ENCODE measurements around the gene MRS2.
A peak's percentile ranks its signal among the peaks of the same experiment; 100 is the strongest.
"Not testable (repeated sequence)": the region's sequence is repeated elsewhere in the genome, so short reads cannot be mapped to it uniquely, and the experiment has no call there.

Gene MRS2

DNA sequence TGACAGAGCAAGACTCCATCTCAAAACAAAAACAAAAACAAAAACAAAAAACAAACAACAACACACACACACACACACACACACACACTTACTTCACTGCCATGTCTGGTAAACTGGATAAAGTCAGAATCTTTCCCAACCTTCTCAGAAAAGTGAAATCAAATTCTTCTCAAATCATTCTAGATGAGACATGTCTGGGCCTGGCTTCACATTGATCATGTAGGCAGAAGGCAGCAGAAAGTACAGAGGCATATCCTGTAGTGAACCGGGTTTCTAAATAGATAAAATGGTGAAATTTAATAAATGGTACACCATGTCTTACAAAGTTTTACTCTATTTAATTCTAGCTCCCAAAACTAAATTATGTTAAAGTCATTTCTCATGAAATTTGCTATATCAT is 14.9 kb upstream of the MRS2 start:
- no peak for DNase-seq (ENCODE audit: low spot score)

DNA sequence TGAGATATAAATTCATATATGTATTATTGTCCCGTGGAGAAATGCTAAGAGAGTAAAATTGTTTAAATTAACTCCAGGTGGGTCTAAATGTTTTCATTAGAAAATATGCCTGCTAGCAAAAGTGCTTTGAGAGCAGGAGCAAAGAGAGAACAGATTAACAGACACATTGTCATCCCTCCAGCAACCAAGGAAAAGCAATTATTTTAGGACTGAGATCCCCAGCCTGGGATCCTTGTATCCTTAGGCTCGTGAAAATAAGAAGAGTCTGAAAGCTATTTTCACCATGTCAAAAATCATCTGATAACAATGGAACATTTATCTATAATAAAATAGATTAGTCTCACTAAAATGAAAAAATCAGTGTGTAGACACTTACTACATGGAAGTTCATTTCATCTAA is 11.5 kb upstream of the MRS2 start:
- no peak for DNase-seq (ENCODE audit: low spot score)

DNA sequence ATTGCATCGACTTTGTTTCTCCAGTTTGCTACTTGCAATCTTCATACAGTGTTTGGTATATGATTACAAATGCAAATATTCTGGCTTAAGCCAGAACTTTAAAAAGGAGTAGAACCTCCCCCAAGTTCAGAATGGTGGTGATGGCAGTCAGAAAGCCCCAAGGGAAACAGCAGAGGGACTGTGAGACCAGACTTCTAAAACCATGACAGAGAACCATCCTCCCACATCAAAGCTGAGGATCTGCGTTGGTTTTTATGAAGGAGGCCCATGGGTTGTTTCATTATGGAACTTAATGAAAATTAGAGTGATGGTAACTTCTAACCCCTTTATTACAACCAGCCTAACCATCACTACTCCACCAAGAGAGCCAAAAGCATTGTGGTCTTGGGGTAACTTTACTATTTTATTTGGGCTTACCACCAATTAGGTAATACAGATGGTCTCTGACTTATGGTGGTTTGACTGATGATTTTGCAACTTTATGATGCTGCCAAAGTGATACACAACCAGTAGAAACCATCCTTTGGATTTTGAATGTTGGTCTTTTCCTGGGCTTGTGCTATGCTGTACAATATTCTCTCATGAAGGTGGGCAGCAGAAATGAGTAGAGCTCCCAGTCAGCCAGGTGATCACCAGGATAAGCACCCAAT is 10.9 kb upstream of the MRS2 start:
- no peak for DNase-seq (ENCODE audit: low spot score)

DNA sequence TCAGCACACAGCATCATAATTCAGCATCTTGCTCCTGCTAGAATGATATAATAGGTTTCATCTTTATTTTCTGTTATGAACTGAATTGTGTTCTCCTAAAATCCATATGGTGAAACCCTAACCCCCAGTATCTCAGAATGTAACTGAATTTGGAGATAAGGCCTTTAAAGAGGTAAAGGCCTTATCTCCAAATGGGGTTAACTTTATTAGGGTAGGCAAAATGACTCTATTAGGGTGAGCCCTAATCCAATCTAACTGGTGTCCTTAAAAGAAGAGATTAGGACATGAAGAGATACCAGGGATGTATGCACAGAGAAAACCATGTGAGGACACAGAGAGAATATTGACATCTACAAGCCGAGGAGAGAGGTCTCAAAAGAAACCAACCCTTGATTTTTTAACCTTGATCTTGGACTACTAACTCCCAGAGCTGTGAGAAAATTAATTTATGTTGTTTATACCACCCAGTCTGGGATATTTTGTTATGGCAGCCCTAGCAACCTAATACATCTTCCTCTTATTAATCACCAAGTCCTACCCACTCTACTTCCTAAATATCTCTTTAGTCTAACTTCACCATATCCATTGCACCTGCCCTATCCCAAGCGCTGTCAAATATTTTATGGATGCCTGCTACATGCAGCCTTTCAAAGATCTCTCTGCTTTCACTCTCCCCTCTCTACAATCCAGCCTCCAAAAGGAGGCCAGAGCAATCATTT is 8.5 kb upstream of the MRS2 start:
- no peak for DNase-seq (ENCODE audit: low spot score)

DNA sequence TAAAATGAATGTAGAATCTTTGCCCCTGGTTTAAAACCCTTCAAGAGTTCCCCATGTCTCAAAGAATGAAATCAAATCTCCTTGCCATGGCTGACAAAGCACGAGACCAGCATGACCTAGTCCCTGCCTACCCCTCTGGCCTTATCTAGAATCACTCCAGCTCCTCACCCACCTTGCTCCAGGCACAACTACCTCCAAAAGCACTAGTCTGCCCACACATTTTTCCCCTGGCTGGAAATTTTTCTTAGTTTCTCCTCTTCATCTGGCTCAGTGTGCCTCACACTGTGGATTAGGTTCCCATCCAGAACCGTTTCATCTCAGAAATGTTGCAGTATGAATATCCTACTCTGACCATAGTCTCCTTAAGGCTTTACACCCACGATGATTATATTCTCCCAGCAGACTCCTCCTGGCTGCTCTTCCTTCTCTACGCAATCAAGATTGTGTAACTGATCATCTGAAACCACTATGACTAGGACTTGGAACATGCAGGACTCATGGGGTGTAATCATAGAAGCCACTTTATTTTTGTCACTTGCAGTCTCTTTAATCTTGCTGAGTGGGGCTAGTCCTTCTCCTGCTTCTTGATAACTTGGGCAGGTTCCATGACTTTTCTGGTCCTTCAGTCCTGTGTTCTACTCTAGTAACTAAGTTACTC is 7.8 kb upstream of the MRS2 start:
- no peak for DNase-seq (ENCODE audit: low spot score)

DNA sequence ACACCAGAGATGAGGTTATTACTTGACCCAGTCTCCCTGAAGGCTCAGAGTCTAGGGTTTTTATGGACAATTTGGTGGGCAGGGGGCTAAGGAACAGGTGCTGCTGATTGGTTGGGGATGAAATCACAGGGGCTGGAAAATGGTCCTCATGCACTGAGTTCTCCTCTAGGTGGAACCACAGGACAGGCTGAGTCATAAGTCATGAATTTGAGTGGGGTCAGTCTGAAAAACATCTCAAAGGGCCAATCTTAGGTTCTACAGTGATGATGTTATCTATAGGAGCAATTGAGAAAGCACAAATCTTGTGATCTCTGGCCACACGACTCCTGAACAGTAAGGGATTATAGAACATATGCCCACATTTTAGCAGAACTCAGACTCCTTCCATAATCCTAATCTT is 5.9 kb upstream of the MRS2 start:
- DNase-seq (ENCODE audit: low spot score): no peak

DNA sequence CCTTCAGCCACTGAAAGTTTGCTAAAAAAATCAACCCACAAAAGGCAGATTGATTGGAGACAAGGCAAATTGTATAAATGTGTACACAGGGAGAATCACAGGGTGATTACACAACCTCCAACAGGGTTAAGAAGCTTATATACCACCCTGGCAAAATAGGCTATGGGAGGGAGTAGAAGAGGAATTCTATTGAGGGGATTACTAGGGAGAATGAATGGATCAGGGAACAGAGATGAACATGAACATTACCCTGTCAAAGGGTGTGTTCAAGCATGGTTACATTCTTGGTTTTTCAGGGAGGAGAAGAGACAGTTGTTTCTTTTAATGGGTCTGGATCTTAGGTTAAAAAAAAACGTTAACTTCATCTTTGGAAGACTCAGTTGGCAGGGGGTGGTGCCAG is 5.1 kb upstream of the MRS2 start:
- no peak for DNase-seq (ENCODE audit: low spot score)

DNA sequence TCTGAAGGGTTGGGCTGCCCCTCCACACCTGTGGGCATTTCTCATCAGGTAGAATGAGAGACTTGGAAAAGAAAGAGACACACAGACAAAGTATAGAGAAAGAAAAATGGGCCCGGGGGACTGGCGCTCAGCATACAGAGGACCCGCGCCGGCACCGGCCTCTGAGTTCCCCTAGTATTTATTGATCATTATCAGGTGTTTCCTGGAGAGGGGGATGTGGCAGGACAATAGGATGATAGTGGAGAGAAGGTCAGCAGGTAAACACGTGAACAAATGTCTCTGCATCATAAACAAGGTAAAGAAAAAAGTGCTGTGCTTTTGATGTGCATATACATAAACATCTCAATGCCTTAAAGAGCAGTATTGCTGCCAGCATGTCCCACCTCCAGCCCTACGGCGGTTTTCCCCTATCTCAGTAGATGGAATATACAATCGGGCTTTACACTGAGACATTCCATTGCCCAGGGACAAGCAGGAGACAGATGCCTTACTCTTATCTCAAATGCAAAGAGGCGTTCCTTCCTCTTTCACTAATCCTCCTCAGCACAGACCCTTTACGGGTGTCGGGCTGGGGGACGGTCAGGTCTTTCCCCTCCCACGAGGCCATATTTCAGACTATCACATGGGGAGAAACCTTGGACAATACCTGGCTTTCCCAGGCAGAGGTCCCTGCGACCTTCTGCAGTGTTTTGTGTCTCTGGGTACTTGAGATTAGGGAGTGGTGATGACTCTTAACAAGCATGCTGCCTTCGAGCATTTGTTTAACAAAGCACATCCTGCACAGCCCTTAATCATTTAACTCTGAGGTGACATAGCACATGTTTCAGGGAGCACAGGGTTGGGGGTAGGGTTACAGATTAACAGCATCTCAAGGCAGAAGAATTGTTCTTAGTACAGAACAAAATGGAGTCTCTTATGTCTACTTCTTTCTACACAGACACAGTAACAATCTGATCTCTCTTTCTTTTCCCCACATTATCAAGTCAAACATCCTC is 2.4 kb upstream of the MRS2 start:
- not testable (repeated sequence) for DNase-seq (ENCODE audit: low spot score)

DNA sequence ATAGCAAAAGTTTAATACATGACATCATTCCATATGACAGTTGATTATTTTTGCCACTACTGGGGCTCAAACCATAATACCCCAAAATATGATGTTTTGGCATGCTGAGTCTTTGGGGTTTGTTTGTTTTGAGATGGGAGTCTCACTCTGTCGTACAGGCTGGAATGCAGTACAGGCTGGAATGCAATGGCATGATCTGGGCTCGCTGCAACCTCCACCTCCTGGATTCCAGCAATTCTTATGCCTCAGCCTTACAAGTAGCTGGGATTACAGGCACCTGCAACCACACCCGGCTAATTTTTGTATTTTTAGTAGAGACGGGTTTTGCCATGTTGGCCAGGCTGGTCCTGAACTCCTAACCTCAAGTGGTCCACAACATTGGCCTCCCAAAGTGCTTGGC is 1.3 kb upstream of the MRS2 start:
- DNase-seq (ENCODE audit: low spot score): no peak

DNA sequence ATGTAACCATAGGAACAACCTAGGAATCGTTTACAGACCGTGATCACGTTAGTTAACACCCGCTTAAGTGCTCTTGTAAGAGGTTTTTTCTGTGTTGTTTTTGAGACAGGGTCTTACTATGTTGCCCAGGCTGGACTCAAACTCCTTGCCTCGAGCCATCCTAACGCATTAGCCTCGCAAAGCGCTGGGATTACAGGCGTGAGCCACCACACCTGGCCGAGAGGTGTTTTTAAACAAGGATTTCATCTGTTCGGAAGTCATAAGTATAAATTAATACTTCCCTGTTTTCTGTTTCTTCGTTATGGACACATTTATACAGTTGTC is 727 bp downstream of the MRS2 start:
- no peak for DNase-seq (ENCODE audit: low spot score)

DNA sequence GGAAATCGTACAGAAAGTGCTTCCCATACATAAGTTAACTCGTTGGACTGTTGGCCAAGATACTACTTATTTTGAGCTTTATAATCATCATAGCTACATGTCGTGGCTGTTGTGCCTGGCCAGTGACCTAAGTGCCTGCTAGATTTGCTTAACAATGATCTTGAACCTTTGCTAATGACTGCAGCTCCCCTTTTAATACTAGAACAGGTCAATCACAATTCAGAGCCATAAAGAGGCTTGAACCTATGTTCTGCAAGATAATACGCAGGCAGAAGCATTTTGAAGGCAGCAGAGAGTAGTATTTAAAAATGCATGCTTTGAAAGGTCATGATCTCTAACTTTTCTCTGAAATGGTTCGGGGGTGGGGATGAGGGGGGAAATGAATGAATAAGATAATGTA is 2.5 kb downstream of the MRS2 start:
- no peak for DNase-seq (ENCODE audit: low spot score)

DNA sequence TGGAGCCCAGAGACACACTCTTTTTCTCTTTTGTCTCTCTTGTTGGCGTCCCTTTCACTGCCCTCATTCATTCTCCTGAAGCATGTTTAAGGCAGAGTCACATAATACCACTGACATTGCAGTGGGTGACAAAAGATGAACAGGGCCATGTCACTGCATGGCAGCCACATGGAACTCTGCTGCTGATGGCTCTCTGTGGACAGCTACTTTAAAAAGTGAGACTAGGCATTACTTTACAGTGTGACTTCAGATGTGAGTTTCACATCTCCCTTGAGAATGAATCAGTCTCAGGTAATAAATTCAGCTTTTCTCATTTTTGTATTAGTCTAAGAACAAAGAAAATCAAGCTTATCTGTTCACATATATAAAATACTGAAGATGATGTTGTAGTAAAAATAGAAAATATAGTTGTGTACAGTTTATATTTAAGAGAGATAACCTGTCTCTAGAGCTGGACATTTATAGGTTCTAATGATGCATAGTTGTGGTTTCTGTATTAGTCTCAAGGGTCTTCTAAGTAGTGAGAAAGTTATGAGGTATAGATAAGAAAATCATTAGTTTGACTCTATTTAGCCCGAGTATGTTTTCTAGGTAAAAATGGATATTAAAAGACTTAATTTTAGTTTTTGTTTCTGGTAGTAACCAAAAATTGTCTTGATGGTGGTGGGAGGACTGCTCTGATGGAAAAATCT is 6.1 kb downstream of the MRS2 start:
- no peak for DNase-seq (ENCODE audit: low spot score)

DNA sequence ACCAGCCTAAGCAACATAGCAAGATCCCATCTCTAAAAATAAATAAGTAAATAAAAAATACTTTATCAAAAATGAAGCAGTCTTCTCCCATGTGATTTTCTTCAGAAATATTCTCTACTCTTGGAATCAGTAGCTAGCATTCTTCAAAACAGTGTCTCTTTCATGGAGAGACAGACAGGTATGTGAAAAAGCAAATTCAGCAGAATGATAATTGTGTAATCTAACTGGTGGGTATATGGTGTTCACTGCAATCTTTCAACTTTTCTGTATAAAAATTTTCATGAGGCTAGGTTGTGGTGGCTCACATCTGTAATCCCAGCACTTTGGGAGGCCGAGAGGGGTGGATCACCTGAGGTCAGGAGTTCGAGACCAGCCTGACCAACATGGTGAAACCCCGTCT is 7.9 kb downstream of the MRS2 start:
- DNase-seq (ENCODE audit: low spot score): no peak

DNA sequence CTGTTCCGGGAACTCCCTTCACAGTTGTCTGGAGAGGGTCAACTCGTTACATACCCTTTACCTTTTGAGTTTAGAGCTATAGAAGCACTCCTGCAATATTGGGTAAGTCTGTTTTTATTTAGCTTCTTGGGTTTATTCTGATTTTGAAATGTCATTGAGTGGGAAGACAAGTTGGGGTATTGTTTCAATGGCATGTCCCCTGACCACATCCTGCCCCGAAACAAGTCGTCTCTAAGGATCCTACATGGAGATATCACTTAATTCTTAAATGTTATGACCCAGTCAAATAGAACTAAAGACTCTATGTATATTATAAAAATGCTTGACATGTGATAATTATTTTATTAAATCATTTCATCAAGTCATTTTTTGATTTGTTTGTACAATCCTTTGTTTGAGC is 9.6 kb downstream of the MRS2 start:
- peak; percentile 58 for DNase-seq (ENCODE audit: low spot score)

DNA sequence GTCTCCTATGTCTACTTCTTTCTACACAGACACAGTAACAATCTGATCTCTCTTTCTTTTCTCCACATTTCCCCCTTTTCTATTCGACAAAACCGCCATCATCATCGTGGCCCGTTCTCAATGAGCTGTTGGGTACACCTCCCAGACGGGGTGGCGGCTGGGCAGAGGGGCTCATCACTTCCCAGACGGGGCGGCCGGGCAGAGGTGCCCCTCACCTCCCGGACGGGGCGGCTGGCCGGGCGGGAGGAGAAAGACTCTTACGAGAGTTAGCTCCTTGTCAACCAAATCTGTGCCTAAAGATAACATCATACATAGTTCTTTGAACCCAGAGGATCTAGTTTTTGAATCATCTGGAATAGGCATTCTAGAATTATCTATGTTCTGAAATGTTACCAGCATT is 11.8 kb downstream of the MRS2 start:
- not testable (repeated sequence) for DNase-seq (ENCODE audit: low spot score)

DNA sequence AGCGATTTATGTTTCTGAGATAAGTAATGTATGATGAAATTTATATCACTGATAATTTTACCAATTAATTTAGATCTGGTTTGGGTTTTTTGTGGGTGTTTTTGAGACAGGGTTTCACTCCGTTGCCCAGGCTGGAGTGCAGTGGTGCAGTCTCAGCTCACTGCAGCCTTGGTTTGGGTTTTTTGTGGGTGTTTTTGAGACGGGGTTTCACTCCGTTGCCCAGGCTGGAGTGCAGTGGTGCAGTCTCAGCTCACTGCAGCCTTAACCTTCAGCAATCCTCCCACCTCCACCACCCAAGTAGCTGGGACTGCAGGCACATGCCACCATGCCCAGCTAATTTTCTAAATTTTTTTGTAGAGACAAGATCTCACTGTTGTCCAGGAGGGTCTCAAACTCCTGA is 13.0 kb downstream of the MRS2 start:
- no peak for DNase-seq (ENCODE audit: low spot score)

DNA sequence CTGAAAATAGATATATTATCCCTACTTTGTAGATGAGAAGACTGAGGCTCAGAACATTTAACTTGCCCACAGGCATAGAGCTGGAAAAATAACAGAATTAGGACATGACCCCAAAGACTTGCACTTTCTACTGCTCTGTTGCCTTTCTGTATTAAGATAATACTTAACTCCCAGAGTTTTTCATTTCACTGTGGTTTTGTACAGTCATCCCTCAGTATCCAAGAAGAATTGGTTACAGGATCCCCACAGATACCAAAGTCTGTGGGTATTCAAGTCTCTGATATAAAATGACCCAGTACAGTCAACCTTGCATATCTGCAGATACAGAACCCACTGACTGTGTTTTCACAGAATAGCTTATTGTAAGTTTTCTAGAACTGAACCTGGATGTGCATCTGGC is 16.8 kb downstream of the MRS2 start:
- no peak for DNase-seq (ENCODE audit: low spot score)

DNA sequence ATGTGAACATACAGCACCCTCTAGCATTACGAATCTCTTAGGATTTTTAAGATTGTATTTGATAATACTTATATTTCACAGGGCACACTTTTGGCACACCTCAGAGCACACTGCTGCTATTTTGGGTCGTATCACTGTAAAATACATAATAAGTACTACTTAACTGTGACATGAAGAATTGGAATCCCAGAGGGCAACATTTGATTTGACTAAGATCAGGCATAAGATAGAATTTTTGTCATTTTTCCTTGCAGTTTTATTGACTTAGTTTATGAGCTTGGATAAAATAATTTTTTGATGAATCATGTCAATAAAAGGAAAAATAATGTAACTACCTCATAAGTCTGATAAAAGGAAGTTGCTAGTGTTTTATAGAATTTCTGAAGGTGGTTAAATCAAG is 22.4 kb downstream of the MRS2 start:
- no peak for DNase-seq (ENCODE audit: low spot score)

DNA sequence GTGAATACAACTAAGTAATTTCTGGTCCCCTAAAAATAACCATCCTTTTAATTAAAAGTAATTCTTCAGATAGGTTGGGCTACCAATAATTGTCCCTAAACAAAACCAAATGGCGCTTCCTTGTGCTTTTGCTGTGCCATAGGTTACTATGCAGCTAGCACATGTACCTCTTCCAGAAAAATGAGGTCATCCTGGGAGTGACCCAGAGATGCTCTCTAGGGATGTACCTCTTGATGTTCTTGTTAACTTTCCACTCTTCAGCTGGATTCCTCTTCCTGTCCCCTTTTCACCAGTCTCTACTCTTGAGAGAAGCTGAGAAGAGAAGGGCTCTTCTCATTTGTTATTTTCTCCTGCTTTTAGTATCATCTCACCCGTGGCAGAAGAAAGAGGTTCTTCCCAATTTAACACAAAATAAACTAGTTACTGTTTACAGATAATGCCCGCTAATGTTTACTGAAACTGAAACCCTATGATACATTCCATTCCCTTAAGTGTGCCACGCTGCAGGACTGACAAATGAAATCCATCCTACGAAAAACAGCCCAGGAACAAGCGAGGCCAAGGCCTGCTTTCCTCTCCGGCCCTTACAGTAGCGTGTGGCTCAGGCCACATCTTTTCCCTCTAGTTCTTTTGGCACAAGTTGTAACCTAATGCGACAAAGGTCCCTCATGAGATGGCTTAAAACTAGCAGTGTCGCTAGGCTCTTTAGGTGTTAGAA is 24.2 kb downstream of the MRS2 start:
- DNase-seq (ENCODE audit: low spot score): no peak

DNA sequence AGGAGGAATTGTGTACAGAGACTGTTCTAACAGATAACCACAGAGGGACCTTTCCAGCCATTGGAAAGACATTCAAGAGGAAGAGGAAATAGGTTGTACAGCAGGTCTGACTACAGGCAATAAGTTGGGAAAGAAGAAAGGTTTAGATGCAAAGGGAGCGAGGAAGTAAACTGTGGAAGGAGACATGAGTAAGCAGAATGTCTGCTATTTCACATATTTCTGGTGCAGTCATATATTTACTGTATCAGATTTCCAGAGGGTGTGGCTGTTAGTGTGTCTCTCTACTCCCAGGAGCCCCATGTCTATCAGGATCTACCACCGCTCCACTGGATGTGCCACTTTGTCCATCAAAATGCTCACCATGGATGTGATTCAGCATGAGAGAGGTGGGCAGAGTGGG is 25.9 kb downstream of the MRS2 start:
- no peak for DNase-seq (ENCODE audit: low spot score)

DNA sequence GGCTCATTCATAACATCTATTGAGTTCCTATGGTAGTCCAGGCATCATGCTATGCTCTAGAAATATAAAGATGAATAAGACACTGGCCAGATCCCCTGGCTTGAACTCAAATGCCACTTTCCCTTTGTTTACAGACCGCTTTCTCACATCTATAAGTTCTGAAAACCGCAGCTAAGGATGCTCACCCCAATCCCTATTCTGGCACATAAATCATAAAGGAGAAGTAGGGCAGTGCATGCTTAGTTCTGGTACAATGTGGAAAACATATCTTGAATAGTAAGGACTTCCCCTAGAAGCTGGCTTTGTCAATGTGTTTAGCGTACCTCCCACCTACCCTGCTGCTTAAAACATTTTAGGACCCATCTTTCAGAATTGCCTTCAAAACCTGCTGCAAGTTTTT is 26.4 kb downstream of the MRS2 start:
- no peak for DNase-seq (ENCODE audit: low spot score)
